Esophagus squamous epithelium (tissue), 4 donors: Measurements from ENCODE around the gene CD247.

Source experiments
- POLR2A ChIP-seq, 4 donors: fragments of 450-650 bp; IDR thresholded peaks; one replicate each; pipeline ENCODE4 v1.6.1; 2017; ENCODE audit warnings: antibody characterized with exemption in 4 of 4, mild to moderate bottlenecking in 4 of 4, moderate library complexity in 3 of 4
- TF ChIP-seq, protein P1 (sequence below), 6 experiments: fragments of 450-650 bp in 4 of 6; fragments of 200-600 bp in 2 of 6; sonication (generic) in 2 of 6; IDR thresholded peaks; one replicate each; pipeline ENCODE4 v1.5.1; 2016 to 2019; ENCODE audit warnings: antibody characterized with exemption in 6 of 6, mild to moderate bottlenecking in 4 of 6, moderate library complexity in 4 of 6

DNA sequence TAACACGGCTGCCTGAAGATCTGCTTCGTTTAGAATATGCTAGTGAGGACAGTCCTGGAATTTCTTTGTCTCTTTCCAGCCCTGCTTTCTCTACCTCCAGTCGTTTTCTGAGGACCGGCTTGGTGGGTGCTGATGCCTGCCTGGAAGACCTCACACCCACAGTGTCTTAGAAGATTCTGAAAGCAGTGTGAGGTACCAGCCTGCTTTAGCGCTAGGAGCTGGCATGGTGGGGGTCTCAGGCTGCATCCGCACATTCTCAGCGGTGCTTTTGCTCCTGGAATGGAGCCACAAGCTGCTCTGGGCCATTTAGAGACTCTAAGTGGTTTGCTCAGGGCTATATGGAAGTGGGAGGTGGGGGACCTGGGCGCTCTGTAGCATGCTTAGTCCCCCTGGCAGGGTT lies 61.4 kb downstream of the CD247 start:
- TF ChIP-seq, protein P1, sequence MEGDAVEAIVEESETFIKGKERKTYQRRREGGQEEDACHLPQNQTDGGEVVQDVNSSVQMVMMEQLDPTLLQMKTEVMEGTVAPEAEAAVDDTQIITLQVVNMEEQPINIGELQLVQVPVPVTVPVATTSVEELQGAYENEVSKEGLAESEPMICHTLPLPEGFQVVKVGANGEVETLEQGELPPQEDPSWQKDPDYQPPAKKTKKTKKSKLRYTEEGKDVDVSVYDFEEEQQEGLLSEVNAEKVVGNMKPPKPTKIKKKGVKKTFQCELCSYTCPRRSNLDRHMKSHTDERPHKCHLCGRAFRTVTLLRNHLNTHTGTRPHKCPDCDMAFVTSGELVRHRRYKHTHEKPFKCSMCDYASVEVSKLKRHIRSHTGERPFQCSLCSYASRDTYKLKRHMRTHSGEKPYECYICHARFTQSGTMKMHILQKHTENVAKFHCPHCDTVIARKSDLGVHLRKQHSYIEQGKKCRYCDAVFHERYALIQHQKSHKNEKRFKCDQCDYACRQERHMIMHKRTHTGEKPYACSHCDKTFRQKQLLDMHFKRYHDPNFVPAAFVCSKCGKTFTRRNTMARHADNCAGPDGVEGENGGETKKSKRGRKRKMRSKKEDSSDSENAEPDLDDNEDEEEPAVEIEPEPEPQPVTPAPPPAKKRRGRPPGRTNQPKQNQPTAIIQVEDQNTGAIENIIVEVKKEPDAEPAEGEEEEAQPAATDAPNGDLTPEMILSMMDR (IDR thresholded peaks at IDR 0.05), result no peak
- TF ChIP-seq POLR2A (IDR thresholded peaks at IDR 0.05), result no peak
